Loucy (cell line): ENCODE measurements around the gene ZNF550.
A peak's percentile ranks its signal among the peaks of the same experiment; 100 is the strongest.

Experiments
- H2AFZ ChIP-seq: fragments of 200-600 bp; sonication (generic); 2 replicates; pipeline ENCODE4 v1.6.0; 2016; ENCODE audit warnings: antibody characterized with exemption, mild to moderate bottlenecking, low read length, moderate library complexity
- H3F3A ChIP-seq: fragments of 200-600 bp; 2 replicates; pipeline ENCODE4 v1.6.0; 2016; ENCODE audit warnings: antibody characterized with exemption, low read depth, mild to moderate bottlenecking
- H3K27me3 ChIP-seq: fragments of 200-600 bp; sonication (generic); 2 replicates; pipeline ENCODE4 v1.6.1; 2014; ENCODE audit warnings: low read length, mild to moderate bottlenecking; ENCODE audit not compliant: insufficient read depth, poor library complexity, severe bottlenecking
- H3K36me3 ChIP-seq: fragments of 200-600 bp; sonication (generic); 2 replicates; pipeline ENCODE4 v1.6.1; 2016; ENCODE audit warnings: low read length; ENCODE audit not compliant: insufficient read depth
- H3K4me1 ChIP-seq: fragments of 200-600 bp; sonication (generic); 2 replicates; pipeline ENCODE4 v1.5.1; 2014; ENCODE audit warnings: low read length, mild to moderate bottlenecking; ENCODE audit not compliant: insufficient read depth, poor library complexity, severe bottlenecking
- H3K4me2 ChIP-seq: fragments of 200-600 bp; sonication (generic); 2 replicates; pipeline ENCODE4 v1.6.0; 2014; ENCODE audit warnings: antibody characterized with exemption, low read length, low read depth, mild to moderate bottlenecking; ENCODE audit not compliant: poor library complexity, severe bottlenecking
- H3K4me3 ChIP-seq: fragments of 200-600 bp; sonication (generic); 2 replicates; pipeline ENCODE4 v1.5.1; 2014; ENCODE audit warnings: low read length, mild to moderate bottlenecking, mixed read lengths; ENCODE audit not compliant: poor library complexity, severe bottlenecking
- H3K79me2 ChIP-seq: fragments of 200-600 bp; sonication (generic); 2 replicates; pipeline ENCODE4 v1.6.1; 2014; ENCODE audit warnings: low read length; ENCODE audit not compliant: insufficient read depth
- H3K9ac ChIP-seq: fragments of 200-600 bp; sonication (generic); 2 replicates; pipeline ENCODE4 v1.6.0; 2014; ENCODE audit warnings: mild to moderate bottlenecking, low read depth, low read length, moderate library complexity; ENCODE audit not compliant: poor library complexity, severe bottlenecking
- H3K9me2 ChIP-seq: fragments of 200-600 bp; sonication (generic); replicated peaks from 2 replicates; pipeline ENCODE4 v1.6.1; 2016; ENCODE audit warnings: low read depth, low read length, mixed read lengths
- H3K9me3 ChIP-seq: fragments of 200-600 bp; sonication (generic); 2 replicates; pipeline ENCODE4 v1.6.1; 2014; ENCODE audit warnings: mild to moderate bottlenecking, antibody characterized with exemption, low read length, low read depth; ENCODE audit not compliant: insufficient read depth
- H4K20me1 ChIP-seq: fragments of 200-600 bp; sonication (generic); 2 replicates; pipeline ENCODE4 v1.6.0; 2014; ENCODE audit warnings: antibody characterized with exemption, low read length, mild to moderate bottlenecking; ENCODE audit not compliant: insufficient read depth, poor library complexity, severe bottlenecking
- EZH2phosphoT487 ChIP-seq: fragments of 200-600 bp; IDR thresholded peaks from 2 replicates; pipeline ENCODE4 v1.6.1; 2018; ENCODE audit warnings: antibody characterized with exemption, mild to moderate bottlenecking, moderate library complexity, borderline replicate concordance
- TF ChIP-seq, protein P1 (sequence below): fragments of 200-600 bp; sonication (generic); conservative IDR thresholded peaks from 2 replicates; pipeline ENCODE4 v1.5.1; 2014; ENCODE audit warnings: mild to moderate bottlenecking, antibody characterized with exemption, low read length

The ZNF550 gene

GRCh38 chr19:57559404-57560025, at the start of gene ZNF550:
Gene ZNF550 (minus strand): TSS chr19:57559863. CDS start chr19:57559682, 181 bp downstream.
- Histone ChIP-seq H3K4me1 (peaks cover 14% of the 10 kb centered on the region), H3K9me2 (no peaks in the 10 kb centered on the region), H2AFZ (peak within 1 kb of the TSS; percentile 69; the same call in 1 of the 2 replicates), H3K9ac (peak within 1 kb of the TSS; percentile 82), H3K4me3 (peak within 1 kb of the TSS; percentile 79), H3K36me3 (peaks cover 14% of the 10 kb centered on the region; the same call in 1 of the 2 replicates), H3F3A (no peaks in the 10 kb centered on the region), H3K79me2 (peaks cover 29% of the 10 kb centered on the region), H3K4me2 (peak within 1 kb of the TSS; percentile 85), H3K27me3 (no peaks in the 10 kb centered on the region), H4K20me1 (peaks cover 17% of the 10 kb centered on the region), H3K9me3 (peaks cover 8% of the 10 kb centered on the region; the same call in 1 of the 2 replicates)
- TF ChIP-seq, protein P1, sequence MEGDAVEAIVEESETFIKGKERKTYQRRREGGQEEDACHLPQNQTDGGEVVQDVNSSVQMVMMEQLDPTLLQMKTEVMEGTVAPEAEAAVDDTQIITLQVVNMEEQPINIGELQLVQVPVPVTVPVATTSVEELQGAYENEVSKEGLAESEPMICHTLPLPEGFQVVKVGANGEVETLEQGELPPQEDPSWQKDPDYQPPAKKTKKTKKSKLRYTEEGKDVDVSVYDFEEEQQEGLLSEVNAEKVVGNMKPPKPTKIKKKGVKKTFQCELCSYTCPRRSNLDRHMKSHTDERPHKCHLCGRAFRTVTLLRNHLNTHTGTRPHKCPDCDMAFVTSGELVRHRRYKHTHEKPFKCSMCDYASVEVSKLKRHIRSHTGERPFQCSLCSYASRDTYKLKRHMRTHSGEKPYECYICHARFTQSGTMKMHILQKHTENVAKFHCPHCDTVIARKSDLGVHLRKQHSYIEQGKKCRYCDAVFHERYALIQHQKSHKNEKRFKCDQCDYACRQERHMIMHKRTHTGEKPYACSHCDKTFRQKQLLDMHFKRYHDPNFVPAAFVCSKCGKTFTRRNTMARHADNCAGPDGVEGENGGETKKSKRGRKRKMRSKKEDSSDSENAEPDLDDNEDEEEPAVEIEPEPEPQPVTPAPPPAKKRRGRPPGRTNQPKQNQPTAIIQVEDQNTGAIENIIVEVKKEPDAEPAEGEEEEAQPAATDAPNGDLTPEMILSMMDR, result no peak
- TF ChIP-seq EZH2phosphoT487, result no peak

DNA sequence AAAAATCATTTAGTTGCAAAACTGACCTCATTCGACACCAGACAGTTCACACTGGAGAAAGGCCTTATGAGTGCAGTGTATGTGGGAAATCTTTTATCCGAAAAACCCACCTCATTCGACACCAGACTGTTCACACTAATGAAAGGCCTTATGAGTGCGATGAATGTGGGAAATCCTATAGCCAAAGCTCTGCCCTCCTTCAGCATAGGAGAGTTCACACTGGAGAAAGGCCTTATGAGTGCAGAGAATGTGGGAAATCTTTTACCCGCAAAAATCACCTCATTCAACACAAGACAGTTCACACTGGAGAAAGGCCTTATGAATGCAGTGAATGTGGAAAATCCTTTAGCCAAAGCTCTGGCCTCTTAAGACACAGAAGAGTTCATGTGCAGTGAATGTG, 47.3 kb upstream of the ZNF550 start:
- H3K9me2 ChIP-seq, result no peaks in the 10 kb centered on the region
- peaks cover 42% of the 10 kb centered on the region for H3K9me3 ChIP-seq
- H3K36me3 ChIP-seq, result peaks cover 30% of the 10 kb centered on the region
- H3K79me2 ChIP-seq, result no peaks in the 10 kb centered on the region
- no peak overlapping the region for H3K4me3 ChIP-seq
- H3K27me3 ChIP-seq, result no peaks in the 10 kb centered on the region
- no peak overlapping the region for H3K9ac ChIP-seq
- no peak overlapping the region for H2AFZ ChIP-seq
- H3K4me2 ChIP-seq, result no peak overlapping the region
- no peaks in the 10 kb centered on the region for H4K20me1 ChIP-seq
- TF ChIP-seq EZH2phosphoT487, result no peak
- TF ChIP-seq, protein P1, result no peak
- H3F3A ChIP-seq, result no peaks in the 10 kb centered on the region
- no peaks in the 10 kb centered on the region for H3K4me1 ChIP-seq

- H3K27me3 ChIP-seq, result peaks cover 9% of the 10 kb centered on the region
- no peaks in the 10 kb centered on the region for H3F3A ChIP-seq
- peaks cover 10% of the 10 kb centered on the region; the same call in 1 of the 2 replicates for H3K9me3 ChIP-seq
- H2AFZ ChIP-seq, result peak within 1 kb of the TSS; percentile 93
- peak within 1 kb of the TSS; percentile 84 for H3K9ac ChIP-seq
- peak within 1 kb of the TSS; percentile 88 for H3K4me3 ChIP-seq
- H3K36me3 ChIP-seq, result peaks cover 8% of the 10 kb centered on the region; the same call in 1 of the 2 replicates
- H3K4me2 ChIP-seq, result peak within 1 kb of the TSS; percentile 96
- TF ChIP-seq, protein P1, result no peak
- TF ChIP-seq EZH2phosphoT487, result no peak
- H3K79me2 ChIP-seq, result peaks cover 20% of the 10 kb centered on the region
- H4K20me1 ChIP-seq, result no peaks in the 10 kb centered on the region
- no peaks in the 10 kb centered on the region for H3K9me2 ChIP-seq
- peaks cover 17% of the 10 kb centered on the region for H3K4me1 ChIP-seq
These were observed 40.2 kb upstream of the ZNF550 start, which contains the start of gene ZNF530 for GRCh38 chr19:57599761-57600383. Gene ZNF530 (plus strand): TSS chr19:57599885. CDS start chr19:57604346, 4,461 bp downstream.
